Stimulated activated CD4-positive, alpha-beta T cell treated with anti-CD3 and anti-CD28 coated beads, Interleukin-15, amount 100 ng/mL, for 24 hours (primary cell): ENCODE measurements around the gene MYOZ3.

Experiments
- DNase-seq: peaks from one replicate; pipeline ENCODE4 v3.0.0-alpha.2; 2020

The MYOZ3 gene

DNA sequence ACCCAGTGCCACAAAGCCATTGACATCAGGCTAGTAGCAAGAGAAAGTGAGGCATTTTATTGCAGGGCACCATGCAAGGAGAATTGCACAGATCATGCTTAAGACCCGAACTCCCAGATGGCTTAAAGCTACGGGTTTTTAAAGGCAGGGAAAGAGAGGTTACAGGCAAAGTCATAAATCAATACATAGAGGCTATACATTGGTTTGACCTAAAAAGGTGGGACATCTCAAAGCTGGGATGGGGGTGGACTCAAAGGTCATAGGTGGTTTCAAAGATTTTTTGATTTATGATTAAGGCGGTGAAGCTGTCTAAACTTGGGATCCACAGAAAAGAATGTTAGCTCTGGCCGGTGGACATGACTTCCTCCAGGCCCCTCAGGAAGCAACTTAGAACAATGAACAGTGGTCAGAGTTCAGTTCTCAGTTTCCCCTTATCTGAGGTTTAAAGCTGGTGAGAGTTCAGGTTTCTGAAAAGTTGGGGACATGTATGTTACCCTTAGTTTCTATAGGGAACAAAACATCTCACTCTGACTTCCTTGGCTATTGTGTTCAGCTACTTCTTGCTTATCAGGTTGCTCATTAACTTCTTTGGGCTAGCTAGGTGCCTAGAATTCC, 45.8 kb downstream of the MYOZ3 start:
- no peak for DNase-seq

DNA sequence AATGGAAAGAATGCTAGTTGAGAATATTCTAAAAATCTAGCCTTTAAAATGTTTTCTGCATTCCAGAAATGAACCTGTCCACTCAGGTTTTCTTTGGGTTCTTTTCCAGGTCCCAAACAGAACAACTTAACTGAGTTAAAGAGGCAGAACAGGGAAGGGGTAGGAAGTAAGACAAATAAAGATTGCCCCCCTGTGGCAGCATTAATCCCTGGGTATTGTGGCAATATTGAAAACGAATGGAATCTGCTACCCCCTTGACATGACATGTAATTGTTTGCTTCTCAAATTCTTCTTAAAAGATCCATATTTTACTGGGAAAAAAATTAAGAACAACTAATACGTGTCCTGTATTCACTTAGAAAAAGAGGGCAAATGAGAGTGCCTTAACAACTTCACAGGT, 49.1 kb downstream of the MYOZ3 start:
- no peak for DNase-seq

DNA sequence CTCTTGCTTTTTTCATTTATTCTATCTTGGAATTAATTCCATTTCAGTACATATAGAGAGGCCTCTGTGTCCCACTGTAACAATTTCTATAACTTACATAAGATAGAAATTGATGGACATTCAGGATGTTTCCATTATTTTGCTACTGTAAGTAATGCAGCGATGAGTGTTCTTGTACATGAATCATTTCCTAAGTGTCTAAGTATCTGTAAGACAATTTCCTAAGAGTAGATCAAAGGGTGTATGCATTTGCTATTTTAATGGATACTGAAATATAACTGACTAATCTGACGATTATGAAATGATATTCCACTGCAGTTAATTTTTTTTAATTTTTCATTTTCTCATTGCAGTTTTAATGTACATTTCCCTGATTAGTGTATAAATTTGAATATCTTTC, 62.8 kb downstream of the MYOZ3 start:
- no peak for DNase-seq
